AG09309 (cell line): ENCODE results near the gene ELMO1.

Source experiments
- DNase-seq: peaks from one replicate; pipeline ENCODE4 v3.0.0-alpha.2; 2010; ENCODE audit warnings: low read depth
- H3K4me3 ChIP-seq: 2 replicates; pipeline ENCODE4 v1.5.1; 2011; ENCODE audit warnings: mild to moderate bottlenecking, low read depth, low read length, moderate library complexity; ENCODE audit not compliant: control insufficient read depth
- TF ChIP-seq, protein P1 (sequence below): IDR thresholded peaks from 2 replicates; pipeline ENCODE4 v1.5.1; 2011; ENCODE audit warnings: mild to moderate bottlenecking, low read depth, low read length, inconsistent platforms; ENCODE audit not compliant: insufficient read depth, control insufficient read depth; ENCODE audit errors: missing control alignments

ELMO1 gene

GRCh38 chr7:36900988-36901710 is 547.5 kb downstream of the ELMO1 start:
- H3K4me3 ChIP-seq, result no peak overlapping the region
- no peak for DNase-seq
- TF ChIP-seq, protein P1, sequence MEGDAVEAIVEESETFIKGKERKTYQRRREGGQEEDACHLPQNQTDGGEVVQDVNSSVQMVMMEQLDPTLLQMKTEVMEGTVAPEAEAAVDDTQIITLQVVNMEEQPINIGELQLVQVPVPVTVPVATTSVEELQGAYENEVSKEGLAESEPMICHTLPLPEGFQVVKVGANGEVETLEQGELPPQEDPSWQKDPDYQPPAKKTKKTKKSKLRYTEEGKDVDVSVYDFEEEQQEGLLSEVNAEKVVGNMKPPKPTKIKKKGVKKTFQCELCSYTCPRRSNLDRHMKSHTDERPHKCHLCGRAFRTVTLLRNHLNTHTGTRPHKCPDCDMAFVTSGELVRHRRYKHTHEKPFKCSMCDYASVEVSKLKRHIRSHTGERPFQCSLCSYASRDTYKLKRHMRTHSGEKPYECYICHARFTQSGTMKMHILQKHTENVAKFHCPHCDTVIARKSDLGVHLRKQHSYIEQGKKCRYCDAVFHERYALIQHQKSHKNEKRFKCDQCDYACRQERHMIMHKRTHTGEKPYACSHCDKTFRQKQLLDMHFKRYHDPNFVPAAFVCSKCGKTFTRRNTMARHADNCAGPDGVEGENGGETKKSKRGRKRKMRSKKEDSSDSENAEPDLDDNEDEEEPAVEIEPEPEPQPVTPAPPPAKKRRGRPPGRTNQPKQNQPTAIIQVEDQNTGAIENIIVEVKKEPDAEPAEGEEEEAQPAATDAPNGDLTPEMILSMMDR, result no peak

- no peak overlapping the region for H3K4me3 ChIP-seq
- DNase-seq, result no peak
- TF ChIP-seq, protein P1, result no peak
These were observed 550.5 kb downstream of the ELMO1 start for GRCh38 chr7:36898186-36898585.

DNA sequence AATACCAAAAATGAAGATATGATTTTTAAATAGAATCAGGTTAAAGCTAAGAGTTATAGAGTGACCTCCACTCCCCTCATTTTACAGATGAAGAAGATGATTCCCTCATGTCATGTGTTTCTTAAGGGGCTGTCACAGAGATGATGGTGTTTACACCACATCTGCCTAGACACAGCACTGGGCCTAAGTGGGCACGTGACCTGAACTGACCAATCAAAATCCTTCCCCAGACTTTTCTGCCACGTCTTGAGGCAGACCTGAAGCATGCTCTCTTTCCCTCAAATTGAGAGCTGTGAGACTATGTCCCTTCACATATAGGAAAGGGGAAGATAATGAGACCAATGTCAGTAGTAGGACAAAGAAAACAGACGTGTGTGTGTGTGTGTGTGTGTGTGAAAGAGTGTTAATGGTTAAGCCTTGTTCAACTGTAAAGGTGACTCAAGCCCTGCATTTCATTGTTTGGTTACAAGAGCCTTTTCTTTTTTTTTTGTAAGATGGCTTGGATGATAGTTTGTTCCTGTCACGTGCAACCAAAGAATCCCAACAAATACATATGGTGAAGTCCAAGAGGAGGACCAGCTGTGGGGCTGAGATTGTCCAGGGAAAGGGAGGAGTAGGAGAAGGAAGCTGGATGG is 551.6 kb downstream of the ELMO1 start:
- TF ChIP-seq, protein P1, result no peak
- no peak for DNase-seq
- no peak overlapping the region for H3K4me3 ChIP-seq

DNA sequence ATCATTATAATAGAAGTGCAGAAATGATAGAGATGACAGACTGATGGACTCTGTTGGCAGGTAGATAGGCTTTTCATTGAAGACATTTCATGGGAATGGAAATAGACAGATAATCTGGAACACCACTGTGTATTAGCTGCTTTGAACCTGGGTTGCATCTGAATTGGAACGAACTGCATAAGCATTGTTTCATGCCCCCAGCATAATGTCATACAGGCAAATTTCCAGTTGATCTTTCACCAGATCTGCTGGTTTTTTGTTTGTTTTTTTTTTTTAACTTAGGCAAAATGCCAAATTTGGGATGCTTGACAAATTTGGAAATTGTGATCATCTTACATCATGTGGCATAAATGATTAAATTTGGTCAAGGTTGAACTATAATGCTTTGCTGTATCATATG is 552.2 kb downstream of the ELMO1 start:
- TF ChIP-seq, protein P1, result no peak
- no peak for DNase-seq
- no peak overlapping the region for H3K4me3 ChIP-seq

DNA sequence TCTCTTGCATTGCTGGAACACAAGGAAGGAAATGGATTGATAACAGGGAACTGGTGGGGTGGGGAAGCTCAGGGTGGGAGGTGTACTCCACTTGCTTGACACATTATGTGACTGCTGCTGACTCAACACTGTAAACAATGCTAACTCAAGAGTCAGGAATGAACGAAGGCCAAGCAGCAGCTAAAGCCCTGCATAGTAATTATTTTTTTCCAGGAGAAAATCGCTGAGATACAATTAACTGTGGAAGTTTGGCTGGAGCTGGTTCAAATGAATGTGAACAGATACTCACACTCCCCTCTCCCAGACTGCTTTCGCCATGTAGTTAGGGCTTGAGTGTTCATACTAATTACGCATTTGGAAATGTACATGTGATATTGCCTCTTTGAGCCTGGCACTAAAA is 553.5 kb downstream of the ELMO1 start:
- TF ChIP-seq, protein P1, result no peak
- no peak for DNase-seq
- no peak overlapping the region for H3K4me3 ChIP-seq

GRCh38 chr7:36894190-36894589 is 554.5 kb downstream of the ELMO1 start:
- DNase-seq, result no peak
- no peak overlapping the region for H3K4me3 ChIP-seq
- TF ChIP-seq, protein P1, result no peak
